Dedifferentiated amniotic fluid mesenchymal stem cell (primary cell): ENCODE data around the gene SLC10A2.
A peak's percentile ranks its signal among the peaks of the same experiment; 100 is the strongest.

Experiments
- DNase-seq: peaks from one replicate; pipeline ENCODE4 v3.0.0-alpha.2; 2016; ENCODE audit errors: extremely low spot score

SLC10A2 gene

GRCh38 chr13:103046676-103047075 lies 19.5 kb downstream of the SLC10A2 start:
- DNase-seq, result no peak

DNA sequence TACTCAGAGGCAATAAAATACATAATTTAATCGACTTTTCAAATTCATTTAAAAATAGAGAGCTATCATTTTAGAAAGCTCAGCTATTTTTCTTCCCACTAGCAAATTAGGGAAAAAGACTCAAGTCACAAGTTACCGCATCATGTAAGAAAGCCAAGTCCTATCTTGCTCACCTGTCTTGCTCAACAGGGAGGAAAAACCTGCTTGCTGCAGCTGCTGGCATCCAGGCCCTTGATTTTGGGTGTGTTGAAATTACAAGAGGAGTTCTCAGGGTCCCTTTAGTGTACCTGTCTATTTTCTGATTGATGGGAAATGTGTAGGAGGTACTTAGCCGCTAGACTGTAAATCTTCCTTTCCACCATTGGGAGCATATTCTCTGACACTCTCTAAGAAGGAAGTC lies 22.2 kb downstream of the SLC10A2 start:
- DNase-seq, result no peak

GRCh38 chr13:103040006-103040405 lies 26.2 kb downstream of the SLC10A2 start:
- DNase-seq, result no peak

DNA sequence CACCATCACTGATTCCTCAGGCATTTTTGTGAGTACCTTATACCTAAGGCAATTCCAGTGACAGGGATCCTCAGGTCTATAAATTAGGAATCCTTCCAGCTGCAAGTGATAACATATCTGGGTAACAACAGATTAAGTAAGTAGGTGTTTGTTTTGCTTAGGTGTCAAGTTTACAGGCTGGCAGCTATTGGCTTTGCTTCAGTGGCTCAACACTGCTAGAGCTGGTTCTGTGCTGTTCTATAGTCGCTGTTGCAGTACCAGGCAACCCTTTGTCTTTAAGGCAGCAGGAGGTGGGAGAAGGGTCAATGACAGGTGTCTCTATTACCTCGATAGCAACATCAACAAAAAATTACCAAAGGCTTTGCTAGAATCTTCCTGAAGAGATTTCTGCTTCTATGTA lies 27.0 kb downstream of the SLC10A2 start:
- DNase-seq, result no peak

GRCh38 chr13:103036268-103036667 lies 29.9 kb downstream of the SLC10A2 start:
- DNase-seq, result no peak

GRCh38 chr13:103033999-103034398 lies 32.2 kb downstream of the SLC10A2 start:
- DNase-seq, result no peak

- no peak for DNase-seq
Observed at GRCh38 chr13:103031332-103031873, 34.8 kb downstream of the SLC10A2 start.

DNA sequence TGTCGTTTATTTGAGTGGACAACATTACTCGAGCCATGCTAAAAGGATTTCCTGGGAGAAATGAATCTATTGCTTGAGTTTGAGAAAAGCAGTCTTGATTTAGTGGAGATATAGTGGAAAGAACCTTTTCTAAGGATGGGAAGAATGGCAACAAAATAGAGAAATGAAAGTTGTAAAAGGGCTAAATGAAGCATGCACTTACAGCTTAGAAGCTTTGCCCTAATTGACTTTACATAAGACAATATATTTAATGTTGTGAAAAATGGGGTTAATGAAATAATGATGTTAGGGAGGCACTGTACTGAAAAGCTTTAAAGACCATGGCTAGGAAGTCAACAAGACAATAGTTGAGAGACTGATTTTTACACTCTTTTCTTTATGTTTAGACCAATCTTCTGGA lies 35.4 kb downstream of the SLC10A2 start:
- DNase-seq, result no peak

DNA sequence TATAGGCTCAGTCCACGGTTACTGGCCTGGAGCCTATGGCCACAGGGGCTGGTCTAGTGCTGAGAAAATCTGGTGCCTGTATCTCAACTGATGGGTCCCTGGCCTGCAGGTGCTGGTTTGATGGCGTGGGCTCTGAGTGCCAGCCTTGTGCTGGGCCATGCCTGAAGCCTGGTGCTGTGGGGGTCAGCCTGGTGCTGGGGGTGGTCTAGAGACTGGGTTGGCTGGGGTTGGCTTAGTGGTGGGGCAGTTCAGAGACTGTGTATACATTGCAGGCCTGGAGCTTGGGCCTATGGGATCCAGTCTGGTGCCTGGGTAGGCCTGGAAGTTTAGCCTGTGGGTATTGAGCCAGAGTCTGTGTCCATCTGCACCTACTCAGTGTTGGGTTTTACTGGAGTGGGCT lies 36.4 kb downstream of the SLC10A2 start:
- DNase-seq, result no peak

- DNase-seq, result no peak
Observed at GRCh38 chr13:103022336-103022735, 43.9 kb downstream of the SLC10A2 start.

DNA sequence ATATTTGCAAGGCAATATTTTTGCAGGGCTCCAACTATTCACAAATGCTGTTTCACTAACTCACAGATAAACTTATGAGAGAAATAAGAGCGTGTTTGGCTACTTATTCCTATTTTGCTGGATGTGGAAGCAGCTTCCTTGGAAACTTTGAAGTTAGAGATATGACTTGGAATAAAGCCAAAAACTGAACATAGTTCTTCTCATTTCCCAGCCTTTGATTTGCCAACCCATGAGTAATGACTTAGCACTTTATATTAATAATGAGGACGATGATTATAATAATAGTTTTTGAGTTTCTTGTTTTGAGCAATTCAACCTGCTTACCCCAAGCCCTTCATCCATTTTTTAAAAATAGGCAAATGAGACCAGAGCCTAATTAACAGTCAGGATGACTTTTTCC lies 47.7 kb downstream of the SLC10A2 start:
- DNase-seq, result no peak

GRCh38 chr13:103012646-103013045 lies 53.6 kb downstream of the SLC10A2 start:
- DNase-seq, result no peak

DNA sequence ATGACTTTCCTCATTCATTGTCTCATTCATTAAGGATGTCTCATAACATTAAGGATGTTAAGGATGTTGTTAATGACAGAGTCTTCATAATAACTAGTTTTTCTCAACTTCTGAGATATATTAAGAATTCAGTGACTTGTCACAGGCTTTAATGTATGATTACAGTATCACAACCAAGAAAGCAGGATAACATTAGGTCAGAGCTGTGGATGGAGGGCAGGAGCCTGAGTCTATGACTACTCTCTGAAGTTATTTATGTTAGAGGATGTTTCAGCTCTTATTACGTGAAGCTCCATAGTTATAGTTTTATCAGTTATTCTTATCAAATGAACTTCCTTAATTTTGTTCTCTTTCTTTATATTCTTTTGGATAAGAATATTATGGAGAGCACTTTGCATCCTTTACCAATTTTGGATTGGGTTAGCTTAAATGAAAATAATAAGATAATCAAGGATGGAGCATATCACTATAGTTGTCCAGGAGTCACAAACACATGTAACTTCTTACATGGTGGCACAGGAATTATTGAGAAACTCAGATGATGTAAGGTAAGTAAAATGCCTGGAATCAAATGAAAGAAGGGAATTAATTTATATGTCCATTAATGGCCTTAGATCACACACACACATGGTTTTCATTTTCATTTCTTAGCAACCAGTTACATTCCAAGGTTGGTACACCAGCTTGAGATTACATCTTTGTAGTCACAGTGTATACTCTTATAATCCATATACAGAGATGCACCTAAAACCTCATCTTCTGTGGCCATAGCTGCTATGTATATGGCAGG lies 57.0 kb downstream of the SLC10A2 start:
- DNase-seq, result peak; percentile 54

DNA sequence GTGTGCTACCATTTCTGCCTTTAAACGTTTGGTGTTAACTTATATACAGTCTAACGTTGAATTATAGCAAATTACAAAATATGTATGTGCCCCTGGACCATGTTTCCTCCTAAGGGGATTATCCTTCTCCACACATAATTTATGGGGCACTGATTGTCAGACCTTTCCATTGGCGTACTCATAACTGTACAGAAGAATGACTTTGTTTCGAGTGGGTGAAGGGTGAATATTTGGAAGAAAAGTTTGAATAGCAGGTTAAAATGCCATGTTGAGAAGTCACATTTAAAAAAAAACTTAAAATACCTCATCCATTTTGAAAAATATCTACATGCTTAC lies 58.8 kb downstream of the SLC10A2 start:
- DNase-seq, result no peak

DNA sequence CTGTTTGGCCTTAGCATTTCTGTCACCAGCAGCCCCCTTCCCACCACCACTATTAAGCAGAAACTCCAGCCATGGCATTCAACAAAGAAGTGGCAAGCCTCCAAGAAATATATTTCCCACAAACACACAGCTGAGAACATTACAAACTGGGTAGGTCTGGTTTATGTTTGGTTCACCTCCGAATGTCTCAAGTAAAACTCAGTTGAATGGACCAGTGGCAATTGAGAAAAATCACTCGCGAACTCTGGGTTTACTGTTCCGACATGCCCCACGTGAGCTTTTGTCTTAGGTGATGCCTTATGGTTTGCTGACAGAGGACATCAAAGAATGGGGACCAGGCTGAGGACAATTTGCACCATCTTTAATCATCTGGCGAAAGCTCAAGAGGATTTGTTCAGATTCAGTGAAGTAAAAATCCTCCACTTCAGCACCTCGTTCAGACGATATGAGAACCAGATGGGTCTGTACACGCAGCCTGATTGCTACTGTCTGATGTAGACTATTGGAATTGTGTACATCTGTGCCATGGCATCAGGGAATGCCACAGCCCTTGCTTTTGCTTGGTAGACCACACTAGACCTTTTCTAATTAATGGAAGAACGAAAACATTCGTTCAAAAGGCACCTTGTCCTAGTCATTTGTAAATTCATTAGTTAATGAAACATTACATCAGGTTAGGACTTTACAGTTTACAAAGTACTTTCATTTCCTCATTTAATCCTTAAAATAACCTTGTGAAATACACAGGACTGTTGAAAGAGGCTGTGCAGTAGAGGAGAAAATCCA lies 59.4 kb downstream of the SLC10A2 start:
- no peak for DNase-seq

GRCh38 chr13:103004661-103005345 lies 61.4 kb downstream of the SLC10A2 start:
- no peak for DNase-seq

GRCh38 chr13:103003631-103004030 lies 62.6 kb downstream of the SLC10A2 start:
- DNase-seq, result no peak

- DNase-seq, result no peak
Observed at GRCh38 chr13:103002279-103002678, 63.9 kb downstream of the SLC10A2 start.

DNA sequence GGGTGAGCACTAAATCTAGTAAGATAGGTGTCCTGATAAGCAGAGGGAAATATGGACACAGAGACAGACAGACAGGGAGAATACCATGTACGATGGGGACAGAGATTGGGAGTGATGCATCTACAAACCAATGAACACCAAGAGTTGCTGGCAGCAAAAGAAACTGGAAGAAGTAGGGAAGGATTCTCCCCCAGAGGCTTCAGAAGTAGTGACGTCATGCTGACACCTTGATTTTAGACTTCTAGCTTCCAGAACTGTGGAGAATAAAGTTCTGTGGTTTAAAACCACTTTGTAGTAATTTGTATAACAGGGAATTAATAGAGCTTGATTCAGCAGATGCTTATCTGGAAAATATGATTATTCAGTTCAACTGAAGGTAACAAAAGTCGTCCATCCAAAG lies 66.1 kb downstream of the SLC10A2 start:
- no peak for DNase-seq

GRCh38 chr13:102999499-102999898 lies 66.7 kb downstream of the SLC10A2 start:
- no peak for DNase-seq
